ENCODE data around the gene CCR9.

CCR9 gene

DNA sequence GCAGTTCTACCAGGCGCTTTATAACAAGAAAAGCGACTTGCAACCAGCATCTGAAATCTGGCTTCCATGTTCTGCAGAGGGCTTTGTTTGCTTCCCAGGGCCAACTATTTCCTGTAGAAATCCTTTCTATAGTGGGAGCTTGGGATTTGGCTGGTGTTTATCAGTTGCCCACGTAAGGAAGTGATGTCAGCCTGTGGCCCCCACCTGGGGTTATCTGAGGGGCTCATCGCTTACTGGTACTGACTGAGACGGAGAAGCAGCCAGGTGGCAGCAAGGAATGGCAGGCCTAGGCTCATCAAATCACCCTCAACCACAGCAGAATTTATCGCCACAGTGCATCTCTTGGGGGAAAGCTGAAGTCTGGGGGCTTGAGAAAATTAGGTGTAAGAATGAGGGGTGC, 14.6 kb upstream of the CCR9 start:
- no peak for DNase-seq
- intact Hi-C loops (cut with DNase I): no loop called here

- intact Hi-C loops (cut with DNase I): no loop called here
- DNase-seq: no peak
Measured at GRCh38 chr3:45872569-45872968, 13.8 kb upstream of the CCR9 start.

GRCh38 chr3:45873036-45873435, 13.3 kb upstream of the CCR9 start:
- intact Hi-C loops (cut with DNase I): no loop called here
- DNase-seq: no peak

DNA sequence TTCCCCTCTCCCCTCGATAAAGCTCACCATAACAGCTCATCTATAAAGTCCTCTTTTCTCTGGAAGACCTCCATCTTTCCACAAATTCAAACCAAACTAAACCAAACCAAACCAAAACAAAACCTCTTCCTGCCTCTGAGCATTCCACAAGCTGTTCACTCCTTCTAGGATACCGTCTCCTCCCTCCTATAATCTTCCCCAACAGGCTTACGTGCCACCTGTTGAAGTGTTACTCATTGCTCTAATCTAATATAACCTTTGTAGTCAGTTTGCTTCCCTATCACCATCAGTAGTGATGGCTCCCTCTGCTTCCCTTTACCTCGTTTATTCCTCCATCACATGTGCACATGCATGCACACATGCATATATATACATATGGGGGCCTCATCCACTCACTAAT, 12.7 kb upstream of the CCR9 start:
- DNase-seq: no peak
- intact Hi-C loops (cut with DNase I): no loop called here

DNA sequence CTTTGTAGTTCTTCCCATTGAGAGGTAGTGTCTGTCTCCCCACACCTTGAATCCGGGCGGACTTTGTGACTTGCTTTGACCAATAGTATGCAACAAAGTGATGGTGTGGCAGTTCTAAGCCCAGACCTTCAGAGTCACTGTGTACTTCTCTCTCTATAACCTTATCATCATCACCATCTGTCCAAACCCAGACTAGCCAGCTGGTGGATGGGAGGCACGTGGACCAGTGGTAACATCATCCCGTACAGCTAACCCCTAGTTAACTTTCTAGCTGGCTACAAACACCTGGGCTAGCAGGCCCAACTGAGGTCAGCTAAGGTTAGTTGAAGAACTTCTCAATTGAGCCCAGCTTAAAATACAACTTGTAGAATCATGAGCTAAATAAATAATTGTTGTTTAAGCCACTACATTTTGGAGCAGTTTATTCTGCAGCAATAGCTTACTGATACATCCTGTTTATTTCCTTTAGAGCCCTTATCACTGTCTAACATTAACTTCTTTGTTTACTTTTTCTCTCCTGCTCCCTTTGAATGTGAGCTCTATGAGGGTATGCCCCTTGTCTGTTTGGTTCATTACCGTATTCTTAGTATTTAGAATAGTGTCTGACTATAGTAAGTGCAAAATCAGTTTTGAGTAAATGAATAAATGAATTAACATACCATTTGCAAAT, 11.5 kb upstream of the CCR9 start:
- DNase-seq: no peak
- intact Hi-C loops (cut with DNase I): no loop called here

- intact Hi-C loops (cut with DNase I): no loop called here
- DNase-seq: no peak
Measured at GRCh38 chr3:45878124-45878523, 8.2 kb upstream of the CCR9 start.

- intact Hi-C loops (cut with DNase I): no loop called here
- no peak for DNase-seq
Measured at GRCh38 chr3:45880725-45881077, 5.6 kb upstream of the CCR9 start.

GRCh38 chr3:45881078-45882022, 5.0 kb upstream of the CCR9 start:
- intact Hi-C loops (cut with DNase I): no loop called here

DNA sequence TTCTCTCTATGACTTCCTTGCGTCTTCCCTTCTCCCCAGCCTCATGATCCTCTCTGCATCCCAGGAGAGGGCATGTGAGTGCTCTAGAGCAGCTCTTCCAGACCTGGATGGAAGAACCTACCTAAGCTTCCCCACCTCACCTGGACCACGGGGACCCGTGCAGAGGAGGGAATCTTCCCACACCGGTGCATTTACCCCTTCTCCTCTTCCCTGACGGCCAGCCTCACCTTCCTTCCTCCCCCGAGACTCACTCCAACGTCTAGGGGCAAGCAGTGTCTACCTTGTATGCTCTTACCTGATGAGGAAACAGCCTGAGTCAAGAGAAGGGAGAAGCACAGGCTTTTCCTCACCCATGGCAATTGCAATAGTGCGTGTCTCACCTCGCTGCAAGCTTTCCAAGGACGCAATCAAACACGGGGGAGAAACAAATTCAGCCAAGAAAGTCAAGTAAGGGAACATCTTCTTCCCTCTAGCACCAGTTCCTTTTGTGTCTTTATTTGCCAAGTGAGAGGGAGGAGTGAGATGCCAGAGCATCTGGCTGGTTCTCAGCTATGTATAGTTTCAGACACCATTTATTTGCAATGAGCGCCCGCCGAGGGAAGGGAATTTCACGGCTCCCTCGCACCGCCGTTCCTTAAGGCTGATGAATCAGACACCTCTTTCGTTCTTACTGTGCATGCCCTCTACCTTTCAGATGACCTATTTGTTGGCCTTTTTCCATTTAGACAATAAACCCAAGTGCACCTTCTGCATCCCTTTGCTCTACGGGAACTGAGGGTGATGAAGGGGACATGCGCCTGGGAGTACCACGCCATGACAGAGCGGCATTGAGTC, 1.8 kb upstream of the CCR9 start:
- peak in 8 of 10 donors; percentile 46 to 94 (median 70) for DNase-seq
- intact Hi-C loops (cut with DNase I): no loop called here

More at GRCh38 chr3:45881078-45882022, 5.0 kb upstream of the CCR9 start:
- peak in 3 of 10 donors; percentile 39 to 87 (median 77) for DNase-seq

DNA sequence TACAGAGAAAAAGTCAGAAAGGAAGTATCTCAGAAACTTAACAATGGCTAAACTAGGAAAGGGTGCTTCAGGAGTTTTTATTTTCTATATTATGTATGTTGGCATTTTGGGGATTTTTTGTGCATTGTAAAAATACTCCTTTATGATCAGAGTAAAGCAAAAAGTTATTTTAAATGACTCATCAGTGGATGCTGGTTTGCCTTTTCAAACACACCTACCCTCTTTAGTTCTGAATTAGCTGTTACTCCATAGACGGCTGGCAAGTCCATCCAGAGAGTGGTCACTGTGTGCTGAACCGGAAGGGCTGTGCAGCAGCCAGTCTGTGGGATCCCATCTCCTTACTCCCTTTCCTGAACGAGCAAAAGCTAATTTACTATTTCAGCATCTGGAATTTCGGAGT, 942 bp downstream of the CCR9 start:
- intact Hi-C loops (cut with DNase I): no loop called here
- DNase-seq: no peak

- intact Hi-C loops (cut with DNase I): no loop called here
Measured at GRCh38 chr3:45887759-45888511, 1.6 kb downstream of the CCR9 start.

GRCh38 chr3:45889337-45889736, 3.0 kb downstream of the CCR9 start:
- no peak for DNase-seq
- intact Hi-C loops (cut with DNase I): no loop called here

More at GRCh38 chr3:45887759-45888511, 1.6 kb downstream of the CCR9 start:
- DNase-seq: no peak

- DNase-seq: no peak
- intact Hi-C loops (cut with DNase I): no loop called here
Measured at GRCh38 chr3:45890405-45890804, 4.1 kb downstream of the CCR9 start.

DNA sequence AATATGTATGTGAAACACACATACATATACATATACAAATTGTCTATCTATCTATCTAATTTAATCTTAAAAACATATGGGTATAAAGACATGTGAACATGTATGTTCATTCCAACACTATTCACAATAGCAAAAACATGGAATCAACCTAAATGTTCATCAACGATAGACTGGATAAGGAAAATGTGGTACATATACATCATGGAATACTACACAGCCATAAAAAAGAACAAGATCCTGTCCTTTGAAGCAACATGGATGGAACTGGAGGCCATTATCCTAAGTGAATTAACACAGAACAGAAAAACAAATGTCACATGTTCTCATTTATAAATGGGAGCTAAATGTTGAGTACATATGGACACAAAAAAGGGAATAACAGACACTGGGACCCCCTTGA, 5.8 kb downstream of the CCR9 start:
- intact Hi-C loops (cut with DNase I): no loop called here
- no peak for DNase-seq

GRCh38 chr3:45894015-45894414, 7.7 kb downstream of the CCR9 start:
- DNase-seq: no peak
- intact Hi-C loops (cut with DNase I): no loop called here

- DNase-seq: no peak
- intact Hi-C loops (cut with DNase I): no loop called here
Measured at GRCh38 chr3:45895686-45896468, 9.5 kb downstream of the CCR9 start.

- no peak for DNase-seq
- intact Hi-C loops (cut with DNase I): no loop called here
Measured at GRCh38 chr3:45896956-45897355, 10.6 kb downstream of the CCR9 start.

DNA sequence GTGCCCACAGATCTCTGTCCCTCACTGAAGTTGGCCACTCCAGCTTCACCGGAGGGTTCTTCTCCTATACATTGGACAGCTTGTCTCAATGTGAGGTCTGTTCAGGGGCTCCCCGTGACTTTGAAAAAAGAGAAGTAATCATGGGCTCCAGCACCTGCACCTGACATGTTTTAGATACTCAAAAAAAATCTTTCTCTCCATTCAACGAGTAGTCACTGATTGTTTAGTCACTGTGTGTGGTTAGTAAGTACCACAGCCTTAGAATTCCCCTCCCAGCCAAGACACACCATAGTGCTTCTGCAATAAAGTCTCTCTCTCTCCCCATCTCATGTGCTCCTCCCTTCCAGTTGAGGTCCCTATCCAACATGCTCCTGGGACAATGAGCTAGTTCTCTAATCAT, 18.6 kb downstream of the CCR9 start:
- DNase-seq: no peak
- intact Hi-C loops (cut with DNase I): no loop called here

DNA sequence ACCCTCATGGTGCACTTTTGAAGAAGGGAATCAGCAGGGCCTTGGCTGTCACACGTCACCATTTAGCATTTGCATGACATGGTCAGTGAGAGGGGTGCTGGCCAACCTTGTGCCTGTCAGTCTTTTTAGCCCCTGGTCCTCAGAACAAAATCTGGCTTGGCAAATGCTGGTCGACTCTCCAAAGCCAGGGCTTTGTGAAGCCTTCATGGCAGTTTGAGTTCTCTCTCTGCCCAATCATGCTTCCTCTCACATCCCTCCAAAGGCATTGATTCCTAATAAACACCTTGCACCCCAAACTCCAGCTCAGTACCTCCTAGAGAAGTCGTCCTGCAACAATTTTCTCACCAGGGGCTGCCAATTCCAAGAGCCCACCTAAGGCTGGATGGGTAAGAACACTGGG, 19.4 kb downstream of the CCR9 start:
- intact Hi-C loops (cut with DNase I): no loop called here
- DNase-seq: no peak

Measured in posterior cingulate gyrus (tissue), 11 donors.